ENCODE measurements around the gene TOX3. TPM values are rescaled to one million over a fixed set of nuclear protein-coding genes. Genes with fewer than 3 reads are reported as not detected.

The TOX3 gene
- total and polyA plus RNA-seq, 10 of the 15 experiments (the other 5 are each of a cell fraction or from before 2014, with no cell fraction given) = not detected

GRCh38 chr16:52552643-52553042 lies 5.7 kb upstream of the TOX3 start:
- H3K27me3 ChIP-seq (replicated peaks in 1 of 2; ENCODE audit: control insufficient read depth in 2 of 2, insufficient read depth in 2 of 2, low read length in 1 of 2) = no peaks in the 10 kb centered on the region; a peak in 1 of 4 replicates
- ChIA-PET CTCF (no interaction called here), POLR2A (no interaction called here), RAD21 (ENCODE audit: unreplicated experiment) (interaction anchor here (0.8 kb wide), 1 partner anchor 357 kb away, joined by 3 read pairs; no protein-coding TSS in a partner anchor), SMC1A (ENCODE audit: uncharacterized antibody, unreplicated experiment) (interaction anchor here (1.3 kb wide), 1 partner anchor 32 kb away, joined by 3 read pairs; no protein-coding TSS in a partner anchor)
- H3K27ac ChIP-seq (ENCODE audit: control insufficient read depth, insufficient read depth) = no peak overlapping the region
- no peaks in the 10 kb centered on the region; the same call in 2 of the 3 replicates for H3K9me3 ChIP-seq (replicated peaks; ENCODE audit: control insufficient read depth, insufficient read depth, low read length)
- no peak for ATAC-seq
- no peak overlapping the region for H3K4me3 ChIP-seq
- H3K4me2 ChIP-seq (ENCODE audit: control insufficient read depth, insufficient read depth) = no peak overlapping the region
- no peaks in the 10 kb centered on the region for H4K20me1 ChIP-seq (ENCODE audit: control insufficient read depth, insufficient read depth)
- DNase-seq (ENCODE audit: low read depth, low spot score) = no peak
- BruUV-seq (replicated peaks) = no TSS peak
- no peak overlapping the region for H3K9ac ChIP-seq (ENCODE audit: control insufficient read depth, insufficient read depth, low read length)
- H3K4me1 ChIP-seq (ENCODE audit: control insufficient read depth, insufficient read depth, low read length) = no peaks in the 10 kb centered on the region
- in situ Hi-C loops (cut with MboI) = no loop called here
- intact Hi-C loops (cut with micrococcal nuclease; ENCODE audit: unreplicated experiment) = no loop called here
- H3K36me3 ChIP-seq (ENCODE audit: control insufficient read depth in 2 of 2, insufficient read depth in 2 of 2, low read length in 1 of 2) = no peaks in the 10 kb centered on the region
- H2AFZ ChIP-seq (ENCODE audit: control insufficient read depth, low read depth, low read length) = no peak overlapping the region
- no peak for FAIRE-seq
- no peaks in the 10 kb centered on the region for H3K79me2 ChIP-seq (ENCODE audit: control insufficient read depth, insufficient read depth, low read length)
- 49% methylated on average over 5 of the region's 5 CpGs for whole genome bisulfite sequencing (ENCODE audit: insufficient coverage, insufficient replicate concordance, low lambda C conversion rate, missing lambda C conversion rate)
- TF ChIP-seq, protein P1, sequence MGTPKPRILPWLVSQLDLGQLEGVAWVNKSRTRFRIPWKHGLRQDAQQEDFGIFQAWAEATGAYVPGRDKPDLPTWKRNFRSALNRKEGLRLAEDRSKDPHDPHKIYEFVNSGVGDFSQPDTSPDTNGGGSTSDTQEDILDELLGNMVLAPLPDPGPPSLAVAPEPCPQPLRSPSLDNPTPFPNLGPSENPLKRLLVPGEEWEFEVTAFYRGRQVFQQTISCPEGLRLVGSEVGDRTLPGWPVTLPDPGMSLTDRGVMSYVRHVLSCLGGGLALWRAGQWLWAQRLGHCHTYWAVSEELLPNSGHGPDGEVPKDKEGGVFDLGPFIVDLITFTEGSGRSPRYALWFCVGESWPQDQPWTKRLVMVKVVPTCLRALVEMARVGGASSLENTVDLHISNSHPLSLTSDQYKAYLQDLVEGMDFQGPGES (IDR thresholded peaks at IDR 0.05) = no peak
- no peak for TF ChIP-seq SMC3 (IDR thresholded peaks at IDR 0.05; ENCODE audit: borderline replicate concordance, low read length)
- TF ChIP-seq FOXK2 (IDR thresholded peaks at IDR 0.05) = no peak
- no peak for TF ChIP-seq ZNF274 (IDR thresholded peaks at IDR 0.05; ENCODE audit: insufficient read depth, insufficient read length)
- no peak for TF ChIP-seq MTA3 (IDR thresholded peaks at IDR 0.05; ENCODE audit: borderline replicate concordance, low read length)
- TF ChIP-seq PKNOX1 (IDR thresholded peaks at IDR 0.05) = no peak
